Activated CD4-positive, alpha-beta T cell treated with anti-CD3 and anti-CD28 coated beads, Interleukin-2, Interleukin-6, amounts not matched to agents 100 ng/mL and 50 ng/mL, durations not matched to agents 16 hours and 8 hours (primary cell): ENCODE data around the gene FAM3D.
"Not testable (repeated sequence)": the region's sequence is repeated elsewhere in the genome, so short reads cannot be mapped to it uniquely, and the experiment has no call there.

Experiments
- DNase-seq: peaks from one replicate; pipeline ENCODE4 v3.0.0-alpha.2; 2020

FAM3D gene

GRCh38 chr3:58666683-58667082 is at the start of gene FAM3D:
FAM3D (minus strand) TSS chr3:58666774; CDS start chr3:58655563, 11,211 bp downstream.
- DNase-seq, result no peak

GRCh38 chr3:58713715-58714401 is 47.3 kb upstream of the FAM3D start:
- DNase-seq, result no peak

GRCh38 chr3:58711871-58712270 is 45.3 kb upstream of the FAM3D start:
- no peak for DNase-seq

- DNase-seq, result not testable (repeated sequence)
Measured at GRCh38 chr3:58708983-58709382, 42.4 kb upstream of the FAM3D start.

GRCh38 chr3:58708116-58708791 is 41.7 kb upstream of the FAM3D start:
- no peak for DNase-seq

- DNase-seq, result no peak
Measured at GRCh38 chr3:58707390-58707930, 40.9 kb upstream of the FAM3D start.

GRCh38 chr3:58706395-58707167 is 40.0 kb upstream of the FAM3D start:
- no peak for DNase-seq

GRCh38 chr3:58704745-58705144 is 38.2 kb upstream of the FAM3D start:
- no peak for DNase-seq

- not testable (repeated sequence) for DNase-seq
Measured at GRCh38 chr3:58704304-58704703, 37.7 kb upstream of the FAM3D start.

GRCh38 chr3:58698246-58698645 is 31.7 kb upstream of the FAM3D start:
- DNase-seq, result no peak

GRCh38 chr3:58697561-58697960 is 31.0 kb upstream of the FAM3D start:
- peak; percentile 70 for DNase-seq

GRCh38 chr3:58696813-58697212 is 30.2 kb upstream of the FAM3D start:
- DNase-seq, result not testable (repeated sequence)

- DNase-seq, result no peak
Measured at GRCh38 chr3:58696093-58696492, 29.5 kb upstream of the FAM3D start.

- not testable (repeated sequence) for DNase-seq
Measured at GRCh38 chr3:58695284-58695683, 28.7 kb upstream of the FAM3D start.

GRCh38 chr3:58693940-58694850 is 27.6 kb upstream of the FAM3D start:
- DNase-seq, result peak; percentile 61

- no peak for DNase-seq
Measured at GRCh38 chr3:58692484-58692883, 25.9 kb upstream of the FAM3D start.

GRCh38 chr3:58691997-58692396 is 25.4 kb upstream of the FAM3D start:
- no peak for DNase-seq

GRCh38 chr3:58690490-58690889 is 23.9 kb upstream of the FAM3D start:
- DNase-seq, result no peak

GRCh38 chr3:58688574-58688973 is 22.0 kb upstream of the FAM3D start:
- no peak for DNase-seq

GRCh38 chr3:58686847-58687246 is 20.3 kb upstream of the FAM3D start:
- no peak for DNase-seq

GRCh38 chr3:58685641-58686040 is 19.1 kb upstream of the FAM3D start:
- DNase-seq, result no peak

- DNase-seq, result peak; percentile 64
Measured at GRCh38 chr3:58683466-58683865, 16.9 kb upstream of the FAM3D start.
